Stimulated activated CD4-positive, alpha-beta T cell treated with anti-CD3 and anti-CD28 coated beads, Interleukin-1b, Interleukin-23, amount 100 ng/mL, for 48 hours (primary cell): ENCODE data around the gene CBX4.
A peak's percentile ranks its signal among the peaks of the same experiment; 100 is the strongest.

Experiments used
- DNase-seq: peaks from one replicate; pipeline ENCODE4 v3.0.0-alpha.2; 2020

Gene CBX4

DNA sequence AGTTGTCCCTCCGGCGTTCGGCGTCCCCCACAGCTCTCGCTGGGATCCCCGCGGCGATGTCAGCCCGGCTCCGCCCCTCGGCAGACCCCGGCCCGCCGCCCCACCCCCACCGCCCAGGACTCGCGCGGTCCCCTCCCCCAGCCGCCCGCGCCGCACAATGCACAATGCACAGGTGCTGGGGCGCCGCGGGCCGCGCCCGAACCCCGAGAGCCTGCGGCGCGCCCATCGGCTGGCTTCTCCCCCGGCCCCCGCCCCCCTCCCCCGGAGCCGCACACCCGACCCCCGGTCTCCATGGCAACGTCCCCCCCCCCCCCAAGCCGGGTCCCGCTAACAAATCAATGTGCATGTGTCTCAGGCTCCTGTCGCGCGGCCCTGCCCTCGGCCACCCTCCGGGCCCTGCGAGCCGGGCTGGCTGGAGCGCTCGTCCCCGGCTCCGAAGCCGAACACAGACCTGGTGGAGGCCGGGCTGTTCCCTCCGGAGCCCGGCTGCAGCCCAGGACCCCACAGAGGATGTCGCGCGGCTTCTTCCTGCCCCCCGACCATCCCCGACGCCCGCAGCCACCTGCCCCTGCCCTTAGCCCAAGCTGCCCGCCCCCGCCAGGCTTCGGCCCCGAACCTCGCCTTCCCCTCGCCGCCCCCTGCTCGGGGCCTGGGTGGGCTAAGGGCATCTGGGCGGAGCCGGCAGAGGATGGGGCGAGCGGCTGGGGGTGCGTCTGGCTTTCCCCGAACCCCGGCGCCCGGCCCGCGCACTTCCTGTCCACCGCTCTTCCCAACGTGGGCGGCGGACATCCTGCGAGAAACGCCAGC, 41.5 kb downstream of the CBX4 start:
- no peak for DNase-seq

GRCh38 chr17:79796763-79797491, 42.3 kb downstream of the CBX4 start, which contains the start of gene CBX8:
Gene CBX8 (minus strand): TSS chr17:79797077. CDS start chr17:79796998, 79 bp downstream.
- peak; percentile 100 for DNase-seq

GRCh38 chr17:79796444-79796762, 42.8 kb downstream of the CBX4 start:
- no peak for DNase-seq

DNA sequence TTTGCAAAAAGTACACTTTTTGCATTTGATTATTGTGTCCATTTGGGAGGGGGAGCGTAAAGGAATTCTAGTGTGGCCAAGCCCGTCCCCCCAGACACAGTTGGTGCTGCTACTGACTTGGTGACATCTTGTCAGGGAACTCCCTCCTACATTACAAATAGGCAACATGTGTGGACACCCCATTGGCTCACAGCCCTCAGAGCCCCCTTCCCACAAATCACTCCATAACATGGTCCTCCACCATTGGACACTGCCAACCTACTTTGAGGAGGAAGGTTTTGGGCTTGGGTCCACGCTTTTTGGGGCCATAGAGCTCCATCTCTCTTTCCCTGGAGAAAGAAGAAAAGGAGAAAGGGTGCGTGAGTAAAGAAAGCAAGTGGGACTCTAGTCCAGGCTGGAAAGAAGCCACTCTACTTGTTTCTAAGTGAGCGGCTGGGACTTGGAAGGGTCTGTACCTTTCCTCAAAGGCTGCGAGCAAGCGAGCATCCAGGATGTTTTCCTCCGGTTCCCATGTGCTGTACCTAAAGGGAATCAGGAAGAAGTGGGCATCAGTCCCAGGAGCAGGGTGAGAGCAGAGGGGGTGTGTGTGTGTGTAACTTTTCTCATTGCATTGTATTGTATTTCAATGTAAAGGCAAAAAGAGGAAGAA, 43.3 kb downstream of the CBX4 start:
- no peak for DNase-seq

DNA sequence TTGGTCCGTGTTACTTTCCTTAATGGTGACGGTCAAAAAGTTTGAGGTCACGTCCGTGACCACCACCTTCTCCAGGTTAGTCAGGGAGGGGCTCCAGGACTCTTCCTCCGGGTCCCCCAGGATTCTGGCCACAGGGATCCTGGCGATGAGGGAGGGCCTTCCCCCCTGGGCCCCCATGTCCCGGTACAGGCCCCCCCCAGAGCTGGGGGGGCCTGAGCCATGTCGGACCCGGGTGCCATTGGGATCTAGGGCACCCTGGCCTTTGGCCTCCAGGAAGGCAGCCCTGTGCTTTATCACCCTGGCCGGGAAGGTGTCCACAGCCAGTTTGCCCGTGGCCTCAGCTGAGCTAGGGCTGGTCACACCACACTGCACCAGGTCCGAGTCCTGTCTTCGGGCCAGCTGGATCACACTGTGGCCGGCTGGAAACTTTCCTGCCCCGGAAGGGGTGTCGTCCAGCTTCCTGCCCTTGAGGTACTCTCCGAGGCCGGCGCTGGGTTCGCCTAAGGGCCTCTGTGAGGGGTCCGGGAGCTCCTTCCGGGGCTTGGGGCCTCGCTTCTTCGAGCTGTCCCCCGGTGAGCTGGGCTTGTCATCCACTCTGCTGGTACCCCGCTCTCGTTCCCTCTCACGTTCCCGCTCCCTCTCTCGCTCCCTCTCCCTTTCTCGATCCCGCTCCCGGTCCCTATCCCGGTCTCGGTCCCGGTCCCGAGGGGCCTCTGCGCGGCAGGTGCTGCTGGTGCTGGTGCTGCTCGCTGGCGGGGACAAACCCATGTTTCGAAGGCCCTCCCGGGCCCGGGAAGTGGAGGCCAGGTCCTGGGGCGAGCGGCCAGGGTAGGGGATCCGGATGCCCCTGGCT, 44.4 kb downstream of the CBX4 start:
- DNase-seq: no peak

GRCh38 chr17:79793924-79794304, 45.3 kb downstream of the CBX4 start:
- DNase-seq: no peak

GRCh38 chr17:79792984-79793923, 46.0 kb downstream of the CBX4 start:
- DNase-seq: no peak

GRCh38 chr17:79792341-79792871, 46.8 kb downstream of the CBX4 start:
- DNase-seq: no peak

GRCh38 chr17:79791735-79792161, 47.5 kb downstream of the CBX4 start:
- no peak for DNase-seq

DNA sequence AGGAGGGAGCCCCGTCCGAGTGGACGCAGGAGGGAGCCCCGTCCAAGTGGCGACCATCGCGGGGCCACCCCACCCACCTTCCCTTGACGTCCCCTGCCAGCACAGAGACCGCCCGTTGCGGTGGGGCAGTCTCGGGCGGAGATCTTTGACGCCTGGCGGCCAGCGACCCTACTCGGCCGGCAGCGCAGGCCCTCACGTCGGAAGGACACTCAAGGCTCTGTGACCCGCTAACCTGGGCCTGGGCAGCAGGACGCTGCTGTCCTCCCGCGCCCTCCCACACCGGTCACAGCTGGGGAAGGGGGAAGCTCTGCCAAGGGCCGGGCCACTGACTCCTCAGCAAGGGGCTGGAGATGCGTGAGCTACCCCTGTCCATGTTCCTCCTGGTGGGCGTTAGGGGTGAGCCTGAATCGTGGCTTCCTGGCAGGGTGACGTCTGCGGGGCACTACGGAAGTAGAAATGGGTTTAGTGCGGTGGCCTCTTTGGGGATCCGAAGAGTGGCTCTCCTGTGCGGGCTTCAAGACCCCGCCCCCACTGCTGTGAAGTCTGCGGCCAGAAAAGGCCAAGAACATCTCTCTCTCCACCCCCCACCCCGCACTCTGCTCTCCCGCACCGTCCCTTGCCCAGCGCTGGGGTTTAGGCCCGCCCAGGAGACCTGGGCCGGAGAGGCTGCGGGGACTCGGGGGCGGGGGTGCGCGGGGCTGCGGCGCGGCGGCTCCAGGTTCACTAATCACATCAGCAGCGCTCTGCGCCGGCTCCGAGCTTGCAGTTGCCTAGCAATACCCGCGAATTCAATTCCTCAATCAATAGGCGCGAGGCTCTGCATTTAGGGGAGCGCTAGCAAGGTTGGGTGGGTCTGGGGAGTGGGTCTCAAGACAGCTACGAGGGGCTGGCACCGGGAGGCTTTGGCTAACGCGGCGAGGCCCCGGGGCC, 48.2 kb downstream of the CBX4 start:
- no peak for DNase-seq

- no peak for DNase-seq
Measured at GRCh38 chr17:79789943-79790804, 49.1 kb downstream of the CBX4 start.

DNA sequence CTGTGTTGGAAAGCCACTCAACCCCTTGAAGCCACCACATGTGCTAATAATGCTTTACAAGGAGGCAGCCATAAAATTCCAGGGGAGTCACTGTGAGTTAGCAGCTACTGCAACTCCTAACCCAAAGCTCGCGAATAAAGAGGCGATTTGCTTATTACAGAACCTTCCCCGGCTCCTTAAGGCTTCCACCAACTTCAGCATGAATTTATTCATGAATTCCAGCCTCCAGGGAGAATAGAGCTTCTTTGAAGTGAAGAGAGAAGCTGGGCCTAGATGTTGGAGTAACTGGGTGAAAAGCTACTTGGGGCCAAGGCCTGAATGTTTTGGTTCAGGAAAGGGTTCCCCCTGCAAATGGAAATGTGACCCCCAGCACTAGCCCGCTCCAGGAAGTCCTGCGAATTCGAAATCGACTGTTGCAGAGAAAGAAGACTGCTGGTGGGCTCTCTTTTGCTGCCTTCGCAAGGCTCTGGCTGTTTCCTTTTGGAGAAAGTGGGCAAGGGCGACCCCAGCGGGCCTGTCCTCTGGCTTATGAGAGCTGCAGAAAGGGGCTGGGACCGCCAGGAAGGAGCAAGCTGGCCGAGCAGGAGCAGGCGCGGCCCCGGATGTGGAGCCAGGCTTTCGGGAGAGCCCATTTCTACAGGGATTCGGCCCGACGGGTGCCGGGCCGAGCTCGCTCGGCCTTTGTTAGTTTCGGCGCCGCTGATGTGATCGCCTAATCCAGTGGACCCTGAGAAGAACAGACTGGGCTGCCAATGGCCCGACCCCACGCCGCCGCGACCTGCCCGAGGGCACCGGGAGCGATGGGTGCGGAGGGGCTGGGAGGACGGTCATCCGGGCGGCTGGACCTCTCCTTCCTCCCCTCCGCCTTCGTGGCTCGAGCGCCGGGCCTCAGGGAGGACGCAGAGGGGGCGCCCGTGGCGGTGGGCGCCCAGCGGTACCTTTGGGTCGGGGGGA, 50.0 kb downstream of the CBX4 start:
- no peak for DNase-seq

- no peak for DNase-seq
Measured at GRCh38 chr17:79788455-79788854, 50.8 kb downstream of the CBX4 start.

- no peak for DNase-seq
Measured at GRCh38 chr17:79786930-79787643, 52.2 kb downstream of the CBX4 start.

- no peak for DNase-seq
Measured at GRCh38 chr17:79785900-79786810, 53.1 kb downstream of the CBX4 start.
